CD4-positive, alpha-beta T cell treated with Interferon gamma for 1 hour (primary cell): ENCODE data around the gene MYOZ3.

Experiments used
- DNase-seq: peaks from one replicate; pipeline ENCODE4 v3.0.0-alpha.2; 2020

The MYOZ3 gene

DNA sequence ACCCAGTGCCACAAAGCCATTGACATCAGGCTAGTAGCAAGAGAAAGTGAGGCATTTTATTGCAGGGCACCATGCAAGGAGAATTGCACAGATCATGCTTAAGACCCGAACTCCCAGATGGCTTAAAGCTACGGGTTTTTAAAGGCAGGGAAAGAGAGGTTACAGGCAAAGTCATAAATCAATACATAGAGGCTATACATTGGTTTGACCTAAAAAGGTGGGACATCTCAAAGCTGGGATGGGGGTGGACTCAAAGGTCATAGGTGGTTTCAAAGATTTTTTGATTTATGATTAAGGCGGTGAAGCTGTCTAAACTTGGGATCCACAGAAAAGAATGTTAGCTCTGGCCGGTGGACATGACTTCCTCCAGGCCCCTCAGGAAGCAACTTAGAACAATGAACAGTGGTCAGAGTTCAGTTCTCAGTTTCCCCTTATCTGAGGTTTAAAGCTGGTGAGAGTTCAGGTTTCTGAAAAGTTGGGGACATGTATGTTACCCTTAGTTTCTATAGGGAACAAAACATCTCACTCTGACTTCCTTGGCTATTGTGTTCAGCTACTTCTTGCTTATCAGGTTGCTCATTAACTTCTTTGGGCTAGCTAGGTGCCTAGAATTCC, 45.8 kb downstream of the MYOZ3 start:
- DNase-seq, result no peak

DNA sequence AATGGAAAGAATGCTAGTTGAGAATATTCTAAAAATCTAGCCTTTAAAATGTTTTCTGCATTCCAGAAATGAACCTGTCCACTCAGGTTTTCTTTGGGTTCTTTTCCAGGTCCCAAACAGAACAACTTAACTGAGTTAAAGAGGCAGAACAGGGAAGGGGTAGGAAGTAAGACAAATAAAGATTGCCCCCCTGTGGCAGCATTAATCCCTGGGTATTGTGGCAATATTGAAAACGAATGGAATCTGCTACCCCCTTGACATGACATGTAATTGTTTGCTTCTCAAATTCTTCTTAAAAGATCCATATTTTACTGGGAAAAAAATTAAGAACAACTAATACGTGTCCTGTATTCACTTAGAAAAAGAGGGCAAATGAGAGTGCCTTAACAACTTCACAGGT, 49.1 kb downstream of the MYOZ3 start:
- DNase-seq, result no peak

DNA sequence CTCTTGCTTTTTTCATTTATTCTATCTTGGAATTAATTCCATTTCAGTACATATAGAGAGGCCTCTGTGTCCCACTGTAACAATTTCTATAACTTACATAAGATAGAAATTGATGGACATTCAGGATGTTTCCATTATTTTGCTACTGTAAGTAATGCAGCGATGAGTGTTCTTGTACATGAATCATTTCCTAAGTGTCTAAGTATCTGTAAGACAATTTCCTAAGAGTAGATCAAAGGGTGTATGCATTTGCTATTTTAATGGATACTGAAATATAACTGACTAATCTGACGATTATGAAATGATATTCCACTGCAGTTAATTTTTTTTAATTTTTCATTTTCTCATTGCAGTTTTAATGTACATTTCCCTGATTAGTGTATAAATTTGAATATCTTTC, 62.8 kb downstream of the MYOZ3 start:
- DNase-seq, result no peak
